ENCODE data around the gene B3GALT5. TPM values are rescaled to one million over a fixed set of nuclear protein-coding genes. Genes with fewer than 3 reads are reported as not detected.
A peak's percentile ranks its signal among the peaks of the same experiment; 100 is the strongest.

B3GALT5 gene
- total RNA-seq, 1 experiment from 2014 or later: not detected

GRCh38 chr21:39575775-39576174 lies 37.0 kb upstream of the B3GALT5 start:
- H3K36me3 Mint-ChIP-seq (ENCODE audit: insufficient read depth, unreplicated experiment): no peaks in the 10 kb centered on the region
- no TSS peak for BruUV-seq (replicated peaks)
- H3K4me3 Mint-ChIP-seq (ENCODE audit: unreplicated experiment): no peak overlapping the region
- H3K4me1 Mint-ChIP-seq (ENCODE audit: insufficient read depth, unreplicated experiment): no peaks in the 10 kb centered on the region
- H3K27me3 Mint-ChIP-seq (ENCODE audit: insufficient read depth, unreplicated experiment): peaks cover 17% of the 10 kb centered on the region
- TF ChIP-seq CTCF (IDR thresholded peaks at IDR 0.05; ENCODE audit: unreplicated experiment): no peak
- ChIA-PET POLR2A (interaction anchor here (0.6 to 1.2 kb wide), 3 partner anchors 25 to 756 kb away, joined by 3 to 4 read pairs (median 3); no protein-coding TSS in a partner anchor), CTCF (interaction anchor here (0.5 to 1.1 kb wide), 4 partner anchors 25 to 223 kb away, joined by 3 to 4 read pairs (median 3); no protein-coding TSS in a partner anchor)
- H3K9me3 Mint-ChIP-seq (ENCODE audit: unreplicated experiment): no peaks in the 10 kb centered on the region
- intact Hi-C loops (cut with micrococcal nuclease): no loop called here
- DNase-seq (ENCODE audit: unreplicated experiment): peak; percentile 14
- no peak overlapping the region for H3K27ac Mint-ChIP-seq (ENCODE audit: low read depth, unreplicated experiment)

- Mint-ChIP-seq H3K27me3 (ENCODE audit: insufficient read depth, unreplicated experiment) (peaks cover 17% of the 10 kb centered on the region), H3K4me1 (ENCODE audit: insufficient read depth, unreplicated experiment) (no peaks in the 10 kb centered on the region), H3K27ac (ENCODE audit: low read depth, unreplicated experiment) (no peak overlapping the region), H3K4me3 (ENCODE audit: unreplicated experiment) (no peak overlapping the region), H3K36me3 (ENCODE audit: insufficient read depth, unreplicated experiment) (no peaks in the 10 kb centered on the region), H3K9me3 (ENCODE audit: unreplicated experiment) (no peaks in the 10 kb centered on the region)
- ChIA-PET POLR2A (interaction anchor here (1.2 kb wide), 1 partner anchor 26 kb away, joined by 3 read pairs; no protein-coding TSS in a partner anchor), CTCF (interaction anchor here (0.6 kb wide), 1 partner anchor 222 kb away, joined by 3 read pairs; no protein-coding TSS in a partner anchor)
- no peak for DNase-seq (ENCODE audit: unreplicated experiment)
- TF ChIP-seq CTCF (IDR thresholded peaks at IDR 0.05; ENCODE audit: unreplicated experiment): no peak
- intact Hi-C loops (cut with micrococcal nuclease): no loop called here
- BruUV-seq (replicated peaks): no TSS peak
Observed at GRCh38 chr21:39576518-39577128, 36.1 kb upstream of the B3GALT5 start.

GRCh38 chr21:39579734-39580332 lies 32.9 kb upstream of the B3GALT5 start:
- Mint-ChIP-seq H3K27me3 (ENCODE audit: insufficient read depth, unreplicated experiment) (peaks cover 1% of the 10 kb centered on the region), H3K36me3 (ENCODE audit: insufficient read depth, unreplicated experiment) (no peaks in the 10 kb centered on the region), H3K27ac (ENCODE audit: low read depth, unreplicated experiment) (no peak overlapping the region), H3K9me3 (ENCODE audit: unreplicated experiment) (no peaks in the 10 kb centered on the region), H3K4me3 (ENCODE audit: unreplicated experiment) (no peak overlapping the region), H3K4me1 (ENCODE audit: insufficient read depth, unreplicated experiment) (no peaks in the 10 kb centered on the region)
- BruUV-seq (replicated peaks): no TSS peak
- intact Hi-C loops (cut with micrococcal nuclease): no loop called here
- TF ChIP-seq CTCF (IDR thresholded peaks at IDR 0.05; ENCODE audit: unreplicated experiment): no peak
- ChIA-PET POLR2A (no interaction called here), CTCF (no interaction called here)
- DNase-seq (ENCODE audit: unreplicated experiment): no peak

- CTCF ChIA-PET: interaction anchor here (0.6 kb wide), 1 partner anchor 286 kb away, joined by 3 read pairs; no protein-coding TSS in a partner anchor
- no peaks in the 10 kb centered on the region for H3K9me3 Mint-ChIP-seq (ENCODE audit: unreplicated experiment)
Observed at GRCh38 chr21:39580744-39581143, 32.0 kb upstream of the B3GALT5 start.

More at GRCh38 chr21:39580744-39581143, 32.0 kb upstream of the B3GALT5 start:
- no peak overlapping the region for H3K27ac Mint-ChIP-seq (ENCODE audit: low read depth, unreplicated experiment)
- H3K36me3 Mint-ChIP-seq (ENCODE audit: insufficient read depth, unreplicated experiment): no peaks in the 10 kb centered on the region
- DNase-seq (ENCODE audit: unreplicated experiment): no peak
- no peak overlapping the region for H3K4me3 Mint-ChIP-seq (ENCODE audit: unreplicated experiment)
- intact Hi-C loops (cut with micrococcal nuclease): no loop called here
- POLR2A ChIA-PET: no interaction called here
- BruUV-seq (replicated peaks): no TSS peak
- H3K4me1 Mint-ChIP-seq (ENCODE audit: insufficient read depth, unreplicated experiment): no peaks in the 10 kb centered on the region
- TF ChIP-seq CTCF (IDR thresholded peaks at IDR 0.05; ENCODE audit: unreplicated experiment): no peak
- peaks cover 10% of the 10 kb centered on the region for H3K27me3 Mint-ChIP-seq (ENCODE audit: insufficient read depth, unreplicated experiment)
